ENCODE results near the gene CSTF3.

DNA sequence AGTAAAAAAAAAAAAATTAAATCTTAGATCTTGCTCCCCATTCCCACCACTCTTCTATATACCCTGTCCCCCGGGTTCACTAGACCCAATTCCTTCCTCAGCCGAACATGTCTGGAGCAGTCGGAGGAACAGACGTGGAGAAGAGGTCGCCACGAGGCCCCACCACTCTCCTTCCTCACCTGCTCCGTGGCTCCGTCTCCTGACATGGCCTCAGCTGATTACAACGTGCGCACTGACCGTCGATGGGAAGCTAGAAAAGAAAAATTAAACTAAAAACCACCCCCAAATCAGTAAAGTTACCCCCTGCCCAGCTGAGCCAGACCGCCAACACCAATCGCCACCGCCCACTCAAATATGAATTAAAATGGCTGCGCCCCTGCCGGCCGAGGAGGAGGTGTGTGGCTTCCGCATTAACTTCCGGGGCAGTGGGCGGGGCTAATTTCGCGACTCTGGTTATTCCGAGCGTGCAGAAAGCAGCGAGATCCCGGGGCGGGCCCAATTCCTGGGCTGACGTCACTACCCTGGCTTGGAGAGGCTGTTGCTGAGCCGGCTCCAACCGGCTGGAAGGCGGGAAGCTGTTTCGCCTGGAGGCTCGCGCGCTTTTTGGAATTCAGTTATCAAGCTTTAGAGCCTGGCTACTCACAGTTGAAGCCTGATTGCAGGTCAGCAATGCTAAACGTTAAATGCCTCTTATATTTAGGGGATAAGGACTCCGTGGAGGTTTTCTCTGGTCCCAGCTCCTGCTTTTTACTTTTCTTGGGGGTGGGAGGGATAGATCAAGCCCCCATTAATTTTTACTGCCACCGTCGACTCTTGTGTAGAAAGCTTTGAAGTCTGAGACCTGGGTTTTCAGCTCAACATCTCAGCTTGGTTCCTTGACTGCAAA is at the start of gene CSTF3:
- TF ChIP-seq, protein P1, sequence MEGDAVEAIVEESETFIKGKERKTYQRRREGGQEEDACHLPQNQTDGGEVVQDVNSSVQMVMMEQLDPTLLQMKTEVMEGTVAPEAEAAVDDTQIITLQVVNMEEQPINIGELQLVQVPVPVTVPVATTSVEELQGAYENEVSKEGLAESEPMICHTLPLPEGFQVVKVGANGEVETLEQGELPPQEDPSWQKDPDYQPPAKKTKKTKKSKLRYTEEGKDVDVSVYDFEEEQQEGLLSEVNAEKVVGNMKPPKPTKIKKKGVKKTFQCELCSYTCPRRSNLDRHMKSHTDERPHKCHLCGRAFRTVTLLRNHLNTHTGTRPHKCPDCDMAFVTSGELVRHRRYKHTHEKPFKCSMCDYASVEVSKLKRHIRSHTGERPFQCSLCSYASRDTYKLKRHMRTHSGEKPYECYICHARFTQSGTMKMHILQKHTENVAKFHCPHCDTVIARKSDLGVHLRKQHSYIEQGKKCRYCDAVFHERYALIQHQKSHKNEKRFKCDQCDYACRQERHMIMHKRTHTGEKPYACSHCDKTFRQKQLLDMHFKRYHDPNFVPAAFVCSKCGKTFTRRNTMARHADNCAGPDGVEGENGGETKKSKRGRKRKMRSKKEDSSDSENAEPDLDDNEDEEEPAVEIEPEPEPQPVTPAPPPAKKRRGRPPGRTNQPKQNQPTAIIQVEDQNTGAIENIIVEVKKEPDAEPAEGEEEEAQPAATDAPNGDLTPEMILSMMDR (IDR thresholded peaks at IDR 0.05), result peak in 5 of 7 experiments; percentile 36 to 78 (median 58)
- no peak for TF ChIP-seq EP300 (IDR thresholded peaks at IDR 0.05)
- peak in 1 of 4 donors; percentile 61 for TF ChIP-seq POLR2A (IDR thresholded peaks at IDR 0.05)
- TF ChIP-seq POLR2AphosphoS5 (IDR thresholded peaks at IDR 0.05), result peak; percentile 72 to 84 (median 74)
